Nephron progenitor cell (in vitro differentiated cells): ENCODE measurements around the gene NOC3L.
A peak's percentile ranks its signal among the peaks of the same experiment; 100 is the strongest.

Source experiments
- DNase-seq: peaks from one replicate; pipeline ENCODE4 v3.0.0; 2021
- H3K27ac Mint-ChIP-seq: 2 replicates; pipeline ENCODE4 v1.8.0; 2021; ENCODE audit warnings: mild to moderate bottlenecking, moderate library complexity, mixed read lengths
- H3K27me3 Mint-ChIP-seq: 2 replicates; pipeline ENCODE4 v1.8.0; 2021; ENCODE audit warnings: mild to moderate bottlenecking, low read depth, mixed read lengths; ENCODE audit not compliant: poor library complexity
- H3K36me3 Mint-ChIP-seq: 2 replicates; pipeline ENCODE4 v1.8.0; 2021; ENCODE audit warnings: low read depth, mixed read lengths
- H3K4me1 Mint-ChIP-seq: 2 replicates; pipeline ENCODE4 v1.8.0; 2021; ENCODE audit warnings: mixed read lengths
- H3K4me3 Mint-ChIP-seq: 2 replicates; pipeline ENCODE4 v1.8.0; 2021; ENCODE audit warnings: mild to moderate bottlenecking, moderate library complexity, mixed read lengths
- H3K9me3 Mint-ChIP-seq: 2 replicates; pipeline ENCODE4 v1.8.0; 2021; ENCODE audit warnings: mild to moderate bottlenecking, moderate library complexity, mixed read lengths
- TF ChIP-seq, protein P1 (sequence below): fragments of 200-600 bp; sonication (generic); IDR thresholded peaks from 2 replicates; pipeline ENCODE4 v1.5.0; 2021; ENCODE audit warnings: antibody characterized with exemption

Gene NOC3L

DNA sequence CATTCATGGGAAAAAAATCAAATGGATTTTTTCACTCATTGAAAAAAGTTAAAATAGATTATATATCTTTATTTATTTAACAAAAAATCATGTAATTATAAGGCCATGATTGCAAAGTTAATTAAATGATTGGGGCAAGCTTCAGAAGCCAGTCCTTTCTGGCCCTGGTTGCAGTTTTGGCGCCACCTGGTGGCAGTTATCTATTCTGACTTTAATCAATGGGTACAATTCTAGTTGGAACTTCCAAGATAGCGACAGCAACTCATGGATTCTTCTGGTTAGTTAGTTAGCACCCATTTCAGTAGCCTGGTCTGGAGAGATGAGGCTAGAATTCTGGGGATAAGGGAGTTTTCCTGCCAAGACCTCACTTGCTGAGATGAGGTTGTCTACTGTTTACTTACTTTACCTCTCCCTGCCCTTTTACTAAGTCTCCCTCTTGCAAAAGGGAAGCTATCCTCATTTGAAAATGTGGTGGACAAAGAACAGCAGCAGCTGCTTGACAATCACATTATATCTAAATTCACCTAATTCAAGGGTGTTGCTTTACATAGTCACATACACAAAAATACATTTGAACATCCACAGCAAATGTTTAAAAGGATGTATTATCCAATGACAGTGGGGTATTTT, 42.3 kb downstream of the NOC3L start:
- Mint-ChIP-seq H3K9me3 (no peaks in the 10 kb centered on the region), H3K4me1 (no peaks in the 10 kb centered on the region), H3K27me3 (no peaks in the 10 kb centered on the region), H3K27ac (no peak overlapping the region), H3K4me3 (no peak overlapping the region), H3K36me3 (peaks cover 25% of the 10 kb centered on the region)
- TF ChIP-seq, protein P1, sequence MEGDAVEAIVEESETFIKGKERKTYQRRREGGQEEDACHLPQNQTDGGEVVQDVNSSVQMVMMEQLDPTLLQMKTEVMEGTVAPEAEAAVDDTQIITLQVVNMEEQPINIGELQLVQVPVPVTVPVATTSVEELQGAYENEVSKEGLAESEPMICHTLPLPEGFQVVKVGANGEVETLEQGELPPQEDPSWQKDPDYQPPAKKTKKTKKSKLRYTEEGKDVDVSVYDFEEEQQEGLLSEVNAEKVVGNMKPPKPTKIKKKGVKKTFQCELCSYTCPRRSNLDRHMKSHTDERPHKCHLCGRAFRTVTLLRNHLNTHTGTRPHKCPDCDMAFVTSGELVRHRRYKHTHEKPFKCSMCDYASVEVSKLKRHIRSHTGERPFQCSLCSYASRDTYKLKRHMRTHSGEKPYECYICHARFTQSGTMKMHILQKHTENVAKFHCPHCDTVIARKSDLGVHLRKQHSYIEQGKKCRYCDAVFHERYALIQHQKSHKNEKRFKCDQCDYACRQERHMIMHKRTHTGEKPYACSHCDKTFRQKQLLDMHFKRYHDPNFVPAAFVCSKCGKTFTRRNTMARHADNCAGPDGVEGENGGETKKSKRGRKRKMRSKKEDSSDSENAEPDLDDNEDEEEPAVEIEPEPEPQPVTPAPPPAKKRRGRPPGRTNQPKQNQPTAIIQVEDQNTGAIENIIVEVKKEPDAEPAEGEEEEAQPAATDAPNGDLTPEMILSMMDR: peak; percentile 89
- DNase-seq: peak; percentile 76

DNA sequence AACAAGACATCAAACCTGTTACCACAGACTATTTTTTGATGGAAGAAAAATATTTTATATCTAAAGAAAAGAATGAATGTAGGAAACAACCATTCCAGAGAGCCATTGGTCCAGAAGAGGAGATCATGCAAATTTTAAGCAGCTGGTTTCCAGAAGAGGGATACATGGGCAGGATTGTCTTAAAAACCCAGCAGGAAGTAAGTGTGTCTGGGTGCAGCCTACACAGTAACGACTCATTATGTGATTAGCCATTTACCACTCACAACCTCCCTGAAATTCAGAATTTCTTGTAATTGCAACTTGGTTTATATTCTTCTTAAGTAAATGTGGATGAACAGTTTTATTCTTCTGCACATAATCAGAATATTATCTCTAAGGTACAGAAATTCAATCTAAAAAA, 46.2 kb downstream of the NOC3L start:
- no peaks in the 10 kb centered on the region for H3K9me3 Mint-ChIP-seq
- TF ChIP-seq, protein P1: no peak
- no peak overlapping the region for H3K4me3 Mint-ChIP-seq
- no peak for DNase-seq
- H3K27me3 Mint-ChIP-seq: no peaks in the 10 kb centered on the region
- no peak overlapping the region for H3K27ac Mint-ChIP-seq
- H3K4me1 Mint-ChIP-seq: no peaks in the 10 kb centered on the region
- no peaks in the 10 kb centered on the region for H3K36me3 Mint-ChIP-seq

DNA sequence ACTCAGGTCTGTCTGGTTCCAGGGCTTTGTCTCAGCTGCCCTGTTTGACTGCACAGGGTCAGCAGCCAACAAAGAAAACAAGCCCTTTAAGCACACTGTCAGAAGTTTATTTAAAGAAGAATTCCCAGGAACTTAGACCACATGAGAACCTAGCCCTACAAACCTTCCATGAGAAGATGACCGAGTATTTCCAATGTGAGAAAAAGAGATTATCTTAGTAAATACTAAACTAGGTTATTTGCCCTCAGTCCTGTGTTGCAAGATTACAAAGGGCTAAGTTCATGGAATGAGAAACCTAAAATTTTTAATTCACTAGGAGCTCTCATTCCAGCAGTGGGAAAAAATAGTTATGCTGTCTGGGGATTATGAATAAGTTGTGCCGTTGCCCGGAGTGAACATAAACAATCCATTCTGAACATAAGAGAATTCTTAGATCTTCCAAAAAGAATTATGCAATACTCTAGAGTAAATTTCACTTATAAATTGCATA, 46.7 kb downstream of the NOC3L start:
- H3K4me1 Mint-ChIP-seq: no peaks in the 10 kb centered on the region
- no peak overlapping the region for H3K27ac Mint-ChIP-seq
- TF ChIP-seq, protein P1: no peak
- no peaks in the 10 kb centered on the region for H3K36me3 Mint-ChIP-seq
- no peak overlapping the region for H3K4me3 Mint-ChIP-seq
- no peaks in the 10 kb centered on the region for H3K9me3 Mint-ChIP-seq
- DNase-seq: no peak
- no peaks in the 10 kb centered on the region for H3K27me3 Mint-ChIP-seq

DNA sequence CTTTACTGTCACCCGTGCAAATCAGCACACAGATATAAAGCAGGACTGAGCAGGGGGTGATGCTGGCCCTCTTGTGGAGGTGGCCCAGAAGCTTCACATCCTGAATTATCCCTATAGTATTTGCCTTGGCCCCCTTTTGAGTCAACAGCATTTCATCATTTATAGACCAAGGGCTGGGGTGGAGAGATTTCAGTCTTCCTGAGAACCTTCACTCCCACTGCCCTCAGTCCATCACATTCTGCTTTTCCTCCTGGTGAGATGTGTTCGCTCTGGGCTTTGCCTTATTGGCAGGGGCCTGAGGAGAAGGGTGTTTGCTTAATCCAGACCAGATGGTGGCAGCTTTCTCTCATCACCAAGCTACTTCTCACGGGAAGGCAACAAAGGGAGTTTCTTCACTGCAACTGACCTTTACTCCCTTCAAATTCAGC, 47.7 kb downstream of the NOC3L start:
- no peaks in the 10 kb centered on the region for H3K4me1 Mint-ChIP-seq
- H3K27me3 Mint-ChIP-seq: no peaks in the 10 kb centered on the region
- no peak overlapping the region for H3K27ac Mint-ChIP-seq
- H3K9me3 Mint-ChIP-seq: no peaks in the 10 kb centered on the region
- H3K4me3 Mint-ChIP-seq: no peak overlapping the region
- DNase-seq: no peak
- no peaks in the 10 kb centered on the region for H3K36me3 Mint-ChIP-seq
- TF ChIP-seq, protein P1: no peak

DNA sequence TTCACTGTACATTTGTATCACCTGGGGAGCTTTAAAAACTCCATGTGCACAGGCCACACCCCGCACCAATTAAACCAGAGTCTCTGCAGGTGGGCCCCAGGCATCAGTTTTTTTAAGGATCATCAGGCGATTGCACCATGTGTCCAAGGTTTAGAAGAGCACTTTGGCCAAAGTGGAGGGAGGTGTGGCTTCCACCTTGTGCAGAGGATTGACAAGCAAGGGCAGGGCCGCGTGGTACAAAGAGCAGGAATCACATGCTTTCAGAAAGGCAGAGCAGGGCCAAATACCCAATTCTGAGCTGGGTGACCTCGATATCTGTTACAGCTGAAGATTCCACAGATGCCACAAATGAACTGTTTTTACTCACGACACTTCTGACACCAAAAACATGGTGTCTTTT, 52.4 kb downstream of the NOC3L start:
- H3K27ac Mint-ChIP-seq: no peak overlapping the region
- peaks cover 4% of the 10 kb centered on the region for H3K27me3 Mint-ChIP-seq
- no peak overlapping the region for H3K4me3 Mint-ChIP-seq
- DNase-seq: no peak
- no peaks in the 10 kb centered on the region for H3K4me1 Mint-ChIP-seq
- H3K9me3 Mint-ChIP-seq: no peaks in the 10 kb centered on the region
- TF ChIP-seq, protein P1: no peak
- H3K36me3 Mint-ChIP-seq: no peaks in the 10 kb centered on the region

DNA sequence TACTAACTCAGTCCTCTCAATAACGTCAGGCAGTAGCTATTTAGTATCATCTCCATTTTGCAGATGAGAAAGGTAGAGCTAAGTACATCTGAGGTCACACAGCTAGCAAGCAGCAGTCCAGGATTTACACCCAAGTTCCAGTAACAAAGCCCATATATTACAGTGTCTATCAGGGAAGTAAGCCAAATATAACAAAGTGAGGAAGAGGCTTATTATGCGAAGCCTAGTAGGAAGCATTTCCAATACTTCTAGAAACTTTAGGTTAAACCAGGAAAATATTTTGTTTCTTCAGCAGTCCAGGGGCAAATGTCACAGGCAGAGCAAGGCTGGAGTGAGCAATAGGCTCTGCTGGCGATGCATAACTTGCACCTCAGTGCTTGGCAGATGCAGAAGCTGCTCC, 53.9 kb downstream of the NOC3L start:
- Mint-ChIP-seq H3K27ac (no peak overlapping the region), H3K27me3 (peaks cover 4% of the 10 kb centered on the region), H3K9me3 (no peaks in the 10 kb centered on the region), H3K36me3 (no peaks in the 10 kb centered on the region), H3K4me3 (no peak overlapping the region), H3K4me1 (no peaks in the 10 kb centered on the region)
- TF ChIP-seq, protein P1: no peak
- DNase-seq: no peak
